ENCODE results near the gene RAB18. TPM values are rescaled to one million over a fixed set of nuclear protein-coding genes. Genes with fewer than 3 reads are reported as not detected.
"Not testable (repeated sequence)": the region's sequence is repeated elsewhere in the genome, so short reads cannot be mapped to it uniquely, and the experiment has no call there.

Gene RAB18
- total RNA-seq, 1 donor from 2014 or later, result 77.3 TPM

DNA sequence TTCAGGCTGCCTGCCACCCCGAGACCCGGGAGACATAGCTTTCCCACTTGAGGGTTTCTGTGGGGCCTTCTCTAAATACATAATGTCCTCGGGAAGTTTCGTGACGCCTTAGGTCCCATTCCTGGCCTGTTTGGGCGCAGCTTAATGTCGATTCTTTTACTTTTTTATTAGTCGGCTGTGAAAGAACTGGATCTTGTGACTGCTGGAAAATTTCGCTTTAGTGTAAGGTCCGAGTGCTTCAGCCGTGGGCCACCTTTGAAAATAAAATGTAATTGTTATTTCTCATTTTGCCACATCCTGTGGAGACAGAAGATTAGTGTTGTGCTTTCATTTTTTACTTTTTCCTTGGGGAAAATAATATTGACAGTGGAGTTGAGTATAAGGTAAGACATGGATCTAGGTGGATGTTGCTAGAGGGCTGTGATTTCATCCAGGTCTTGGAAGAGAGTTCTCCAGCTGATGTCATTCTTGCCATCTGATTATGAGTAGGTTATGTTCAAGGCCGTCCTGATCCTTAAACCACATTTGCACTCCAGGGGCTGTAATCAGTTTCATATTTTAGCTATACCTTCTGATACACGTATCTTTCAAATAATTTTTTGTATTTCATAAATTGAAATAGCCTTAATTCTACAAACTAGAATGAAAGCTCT is 830 bp downstream of the RAB18 start:
- DNase-seq (ENCODE audit: low spot score), result peak; percentile 24

- not testable (repeated sequence) for DNase-seq (ENCODE audit: low spot score)
Measured at GRCh38 chr10:27505537-27505936, 1.4 kb downstream of the RAB18 start.

- no peak for DNase-seq (ENCODE audit: low spot score)
Measured at GRCh38 chr10:27506280-27506679, 2.2 kb downstream of the RAB18 start.

- no peak for DNase-seq (ENCODE audit: low spot score)
Measured at GRCh38 chr10:27512548-27512947, 8.4 kb downstream of the RAB18 start.

DNA sequence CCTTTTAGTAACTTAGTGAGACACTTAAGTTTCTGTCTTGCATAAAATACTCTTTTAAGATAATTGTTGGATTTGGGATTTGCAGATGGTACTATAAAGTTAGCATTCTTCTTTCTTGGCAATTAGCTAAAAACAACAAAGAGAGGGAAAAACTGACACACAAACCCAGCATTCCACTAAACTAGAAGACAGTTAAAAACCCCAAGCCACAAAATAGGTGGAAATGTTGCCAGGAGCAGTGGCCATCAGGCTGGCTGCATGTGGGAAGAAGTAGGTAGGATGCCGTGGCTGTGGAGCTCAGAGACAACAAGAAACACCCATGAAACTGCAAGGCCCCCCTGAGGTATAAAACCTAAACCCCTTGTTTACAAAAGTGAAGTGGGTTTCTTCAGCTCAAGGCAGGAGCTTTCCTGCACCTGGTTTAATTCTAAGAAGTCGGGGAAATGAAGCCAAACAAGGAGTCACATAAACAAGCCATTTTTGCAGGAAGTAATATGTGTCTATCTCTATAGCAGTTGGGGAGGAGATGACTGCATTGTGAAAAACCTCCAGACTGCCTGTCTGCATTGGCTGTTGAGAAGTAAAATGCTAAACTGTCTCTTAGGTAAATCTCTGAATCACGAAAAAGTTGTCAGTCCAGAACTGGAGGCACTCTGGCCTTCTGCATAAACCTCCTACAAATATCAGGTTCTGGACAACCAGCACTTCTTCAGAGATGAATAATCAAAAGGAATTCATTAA is 9.5 kb downstream of the RAB18 start:
- no peak for DNase-seq (ENCODE audit: low spot score)

DNA sequence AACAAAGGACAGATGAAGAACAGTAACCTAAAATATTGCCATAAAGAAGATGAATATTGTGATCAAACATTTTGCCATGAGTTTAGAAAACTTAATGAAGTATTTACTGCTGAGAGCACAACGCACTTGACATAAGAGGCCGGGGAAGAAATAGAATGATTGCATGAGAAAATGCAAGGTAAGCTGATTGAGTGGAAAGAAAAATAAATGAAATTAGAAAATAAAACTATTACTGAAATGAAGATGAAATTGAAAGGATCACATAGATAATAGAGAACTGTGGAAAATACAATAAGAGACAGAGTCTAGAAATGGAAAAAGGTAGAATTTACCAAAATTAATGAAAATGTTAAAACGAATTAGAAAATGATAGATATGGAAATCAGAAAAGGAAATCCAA is 10.1 kb downstream of the RAB18 start:
- DNase-seq (ENCODE audit: low spot score), result no peak

DNA sequence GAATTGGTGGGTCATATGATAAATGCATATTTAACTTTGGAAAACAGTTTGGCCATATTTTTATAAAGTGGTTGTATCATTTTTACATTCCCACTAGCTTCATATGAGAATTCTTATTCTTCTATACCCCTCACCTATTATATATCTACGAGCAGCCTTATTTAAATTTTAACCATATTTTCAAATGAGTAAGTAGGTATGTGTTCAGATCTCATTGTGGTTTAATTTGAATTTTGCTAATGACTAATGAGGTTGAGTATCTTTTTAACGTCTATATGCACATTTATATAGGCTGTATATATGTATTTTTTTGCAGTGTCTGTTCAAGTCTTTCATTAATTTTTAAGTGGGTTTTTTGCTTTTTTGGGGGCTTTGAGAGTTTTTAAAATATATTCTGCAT is 14.2 kb downstream of the RAB18 start:
- no peak for DNase-seq (ENCODE audit: low spot score)

DNA sequence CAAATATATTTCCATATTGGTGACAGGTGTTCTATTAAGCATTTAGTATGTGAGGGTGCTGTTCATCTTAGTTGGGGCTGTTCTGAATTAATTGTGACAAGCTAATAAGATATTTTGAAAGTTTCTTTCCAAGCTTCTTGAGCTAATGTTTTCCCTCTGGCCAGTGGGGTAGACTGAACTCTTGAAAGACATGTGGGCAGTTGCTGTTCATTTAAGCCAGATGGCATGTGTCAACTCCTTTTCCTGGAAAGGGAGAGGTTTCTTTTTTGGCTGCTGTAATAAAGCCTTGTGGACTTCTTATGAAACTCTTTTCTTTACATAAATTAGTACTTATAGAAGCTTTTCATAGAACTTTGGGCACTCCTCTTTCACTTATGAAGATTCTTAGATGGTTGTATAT is 21.7 kb downstream of the RAB18 start:
- peak; percentile 26 for DNase-seq (ENCODE audit: low spot score)

GRCh38 chr10:27526242-27526641 is 22.1 kb downstream of the RAB18 start:
- no peak for DNase-seq (ENCODE audit: low spot score)

GRCh38 chr10:27527666-27528295 is 23.7 kb downstream of the RAB18 start:
- peak; percentile 11 for DNase-seq (ENCODE audit: low spot score)

- DNase-seq (ENCODE audit: low spot score), result no peak
Measured at GRCh38 chr10:27529010-27529783, 25.1 kb downstream of the RAB18 start.

- no peak for DNase-seq (ENCODE audit: low spot score)
Measured at GRCh38 chr10:27530477-27530876, 26.4 kb downstream of the RAB18 start.

GRCh38 chr10:27531336-27531847 is 27.3 kb downstream of the RAB18 start:
- DNase-seq (ENCODE audit: low spot score), result no peak

- no peak for DNase-seq (ENCODE audit: low spot score)
Measured at GRCh38 chr10:27534161-27534700, 30.1 kb downstream of the RAB18 start.

DNA sequence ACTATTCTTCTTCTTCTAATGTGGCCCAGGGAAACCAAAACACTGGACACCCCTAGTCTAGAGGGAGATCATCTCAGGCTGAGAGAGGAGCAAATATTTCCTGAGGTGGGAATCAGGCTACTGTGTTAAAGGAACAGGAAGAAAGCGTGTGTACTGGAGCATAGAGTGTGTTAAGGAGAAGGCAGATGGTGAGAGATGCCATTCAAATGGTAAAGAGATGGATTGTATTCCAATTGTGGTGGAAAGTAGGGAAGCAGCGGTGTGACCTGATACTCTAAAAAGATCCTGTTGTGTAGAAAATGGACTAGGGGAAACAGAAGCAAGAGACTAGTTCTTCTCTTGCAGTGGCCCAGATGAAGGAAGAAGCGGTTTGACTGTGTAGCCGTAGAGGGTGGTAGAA is 31.2 kb downstream of the RAB18 start:
- DNase-seq (ENCODE audit: low spot score), result no peak

DNA sequence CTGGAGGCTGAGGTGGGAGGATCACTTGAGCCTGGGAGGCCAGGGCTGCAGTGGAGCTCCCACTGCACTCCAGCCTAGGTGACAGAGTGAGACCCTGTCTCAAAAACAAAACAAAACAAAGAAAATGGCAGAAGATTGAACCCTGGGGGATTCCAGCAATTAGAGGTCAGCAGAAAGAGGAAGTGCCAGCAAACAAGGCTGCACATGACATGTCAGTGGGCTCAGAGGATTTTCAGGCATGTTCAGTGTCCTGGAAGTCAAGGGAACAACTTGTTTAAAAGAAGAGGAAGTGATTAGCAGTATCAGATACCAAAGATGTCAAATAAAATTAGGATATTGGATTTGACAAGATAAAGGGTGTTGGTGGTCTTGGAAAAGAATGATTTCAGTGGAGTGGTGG is 32.3 kb downstream of the RAB18 start:
- no peak for DNase-seq (ENCODE audit: low spot score)

DNA sequence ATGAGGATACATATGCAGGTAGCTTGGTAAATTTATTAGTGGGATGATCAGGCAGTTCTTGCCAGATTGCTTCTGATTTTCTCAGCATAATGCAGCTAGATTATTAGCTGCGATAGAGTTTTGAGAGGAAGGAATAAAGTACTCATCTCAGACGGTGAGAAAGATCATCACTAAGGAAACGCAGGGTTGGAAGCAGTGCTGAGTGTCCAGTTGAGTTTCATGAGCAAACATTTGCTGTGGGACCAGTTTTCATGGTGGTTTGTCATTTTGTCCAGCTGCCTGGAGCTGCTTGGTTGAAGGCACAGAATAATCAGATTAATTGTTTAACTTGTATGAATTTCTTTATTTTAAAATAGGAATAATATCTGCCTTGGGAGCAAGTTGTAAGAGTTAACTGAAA is 33.1 kb downstream of the RAB18 start:
- DNase-seq (ENCODE audit: low spot score), result no peak

- DNase-seq (ENCODE audit: low spot score), result no peak
Measured at GRCh38 chr10:27537787-27538186, 33.7 kb downstream of the RAB18 start.

GRCh38 chr10:27540672-27541071 is 36.6 kb downstream of the RAB18 start:
- DNase-seq (ENCODE audit: low spot score), result no peak

- no peak for DNase-seq (ENCODE audit: low spot score)
Measured at GRCh38 chr10:27541796-27542729, 38.0 kb downstream of the RAB18 start.

Measured in umbilical cord (tissue), 2 donors.